Measurements from ENCODE around the gene GIMAP1. TPM values are rescaled to one million over a fixed set of nuclear protein-coding genes. Genes with fewer than 3 reads are reported as not detected.

Gene GIMAP1
- total RNA-seq, 1 donor from 2014 or later, result not detected

GRCh38 chr7:150728011-150728410, 11.6 kb downstream of the GIMAP1 start:
- Mint-ChIP-seq H3K4me3 (ENCODE audit: unreplicated experiment) (no peak overlapping the region), H3K36me3 (ENCODE audit: low read depth) (no peaks in the 10 kb centered on the region), H3K27ac (ENCODE audit: unreplicated experiment) (no peak overlapping the region), H3K9me3 (ENCODE audit: low read depth) (peaks cover 23% of the 10 kb centered on the region), H3K4me1 (ENCODE audit: low read depth) (no peaks in the 10 kb centered on the region), H3K27me3 (ENCODE audit: low read depth) (no peaks in the 10 kb centered on the region)
- no peak for DNase-seq (ENCODE audit: low spot score)
- TF ChIP-seq CTCF (IDR thresholded peaks at IDR 0.05), result no peak

- Mint-ChIP-seq H3K27ac (ENCODE audit: unreplicated experiment) (no peak overlapping the region), H3K9me3 (ENCODE audit: low read depth) (peaks cover 23% of the 10 kb centered on the region), H3K4me3 (ENCODE audit: unreplicated experiment) (no peak overlapping the region), H3K36me3 (ENCODE audit: low read depth) (no peaks in the 10 kb centered on the region), H3K27me3 (ENCODE audit: low read depth) (no peaks in the 10 kb centered on the region), H3K4me1 (ENCODE audit: low read depth) (no peaks in the 10 kb centered on the region)
- DNase-seq (ENCODE audit: low spot score), result no peak
- no peak for TF ChIP-seq CTCF (IDR thresholded peaks at IDR 0.05)
Observed at GRCh38 chr7:150728609-150729008, 12.2 kb downstream of the GIMAP1 start.

GRCh38 chr7:150731916-150732315, 15.5 kb downstream of the GIMAP1 start:
- TF ChIP-seq CTCF (IDR thresholded peaks at IDR 0.05), result no peak
- peaks cover 2% of the 10 kb centered on the region for H3K27me3 Mint-ChIP-seq (ENCODE audit: low read depth)
- H3K4me1 Mint-ChIP-seq (ENCODE audit: low read depth), result no peaks in the 10 kb centered on the region
- H3K27ac Mint-ChIP-seq (ENCODE audit: unreplicated experiment), result no peak overlapping the region
- no peaks in the 10 kb centered on the region for H3K36me3 Mint-ChIP-seq (ENCODE audit: low read depth)
- peaks cover 15% of the 10 kb centered on the region for H3K9me3 Mint-ChIP-seq (ENCODE audit: low read depth)
- no peak overlapping the region for H3K4me3 Mint-ChIP-seq (ENCODE audit: unreplicated experiment)
- DNase-seq (ENCODE audit: low spot score), result no peak

GRCh38 chr7:150732786-150733481, 16.5 kb downstream of the GIMAP1 start:
- Mint-ChIP-seq H3K27ac (ENCODE audit: unreplicated experiment) (no peak overlapping the region), H3K9me3 (ENCODE audit: low read depth) (peaks cover 11% of the 10 kb centered on the region), H3K4me1 (ENCODE audit: low read depth) (no peaks in the 10 kb centered on the region), H3K27me3 (ENCODE audit: low read depth) (peaks cover 2% of the 10 kb centered on the region), H3K4me3 (ENCODE audit: unreplicated experiment) (no peak overlapping the region), H3K36me3 (ENCODE audit: low read depth) (no peaks in the 10 kb centered on the region)
- no peak for TF ChIP-seq CTCF (IDR thresholded peaks at IDR 0.05)
- DNase-seq (ENCODE audit: low spot score), result no peak

- no peak overlapping the region for H3K27ac Mint-ChIP-seq (ENCODE audit: unreplicated experiment)
- H3K36me3 Mint-ChIP-seq (ENCODE audit: low read depth), result no peaks in the 10 kb centered on the region
- no peak for TF ChIP-seq CTCF (IDR thresholded peaks at IDR 0.05)
- H3K4me1 Mint-ChIP-seq (ENCODE audit: low read depth), result no peaks in the 10 kb centered on the region
- no peak overlapping the region for H3K4me3 Mint-ChIP-seq (ENCODE audit: unreplicated experiment)
- H3K27me3 Mint-ChIP-seq (ENCODE audit: low read depth), result peaks cover 6% of the 10 kb centered on the region
- DNase-seq (ENCODE audit: low spot score), result no peak
- H3K9me3 Mint-ChIP-seq (ENCODE audit: low read depth), result peaks cover 4% of the 10 kb centered on the region
Observed at GRCh38 chr7:150733482-150734095, 17.2 kb downstream of the GIMAP1 start.
